Panc1 (cell line): ENCODE data around the gene MYBBP1A.

Experiments
- POLR2AphosphoS5 ChIP-seq: IDR thresholded peaks from 2 replicates; pipeline ENCODE4 v1.6.1; 2012; ENCODE audit warnings: mild to moderate bottlenecking, low read depth, low read length, moderate library complexity
- REST ChIP-seq, 2 experiments: IDR thresholded peaks; 2 replicates each; pipeline ENCODE4 v1.6.1; 2011 to 2012; ENCODE audit warnings: low read depth in 2 of 2, control low read depth in 1 of 2, low read length in 1 of 2, mild to moderate bottlenecking in 1 of 2, moderate library complexity in 1 of 2; ENCODE audit not compliant: insufficient read depth in 1 of 2
- SIN3A ChIP-seq: IDR thresholded peaks from 2 replicates; pipeline ENCODE4 v1.6.1; 2012; ENCODE audit warnings: low read depth, mild to moderate bottlenecking, low read length, moderate library complexity, borderline replicate concordance; ENCODE audit not compliant: insufficient read depth
- TF ChIP-seq, protein P1 (sequence below): fragments of 450-650 bp; IDR thresholded peaks from 2 replicates; pipeline ENCODE4 v1.5.1; 2017; ENCODE audit warnings: mild to moderate bottlenecking

GRCh38 chr17:4558347-4558971 is 3.3 kb upstream of the MYBBP1A start:
- TF ChIP-seq, protein P1, sequence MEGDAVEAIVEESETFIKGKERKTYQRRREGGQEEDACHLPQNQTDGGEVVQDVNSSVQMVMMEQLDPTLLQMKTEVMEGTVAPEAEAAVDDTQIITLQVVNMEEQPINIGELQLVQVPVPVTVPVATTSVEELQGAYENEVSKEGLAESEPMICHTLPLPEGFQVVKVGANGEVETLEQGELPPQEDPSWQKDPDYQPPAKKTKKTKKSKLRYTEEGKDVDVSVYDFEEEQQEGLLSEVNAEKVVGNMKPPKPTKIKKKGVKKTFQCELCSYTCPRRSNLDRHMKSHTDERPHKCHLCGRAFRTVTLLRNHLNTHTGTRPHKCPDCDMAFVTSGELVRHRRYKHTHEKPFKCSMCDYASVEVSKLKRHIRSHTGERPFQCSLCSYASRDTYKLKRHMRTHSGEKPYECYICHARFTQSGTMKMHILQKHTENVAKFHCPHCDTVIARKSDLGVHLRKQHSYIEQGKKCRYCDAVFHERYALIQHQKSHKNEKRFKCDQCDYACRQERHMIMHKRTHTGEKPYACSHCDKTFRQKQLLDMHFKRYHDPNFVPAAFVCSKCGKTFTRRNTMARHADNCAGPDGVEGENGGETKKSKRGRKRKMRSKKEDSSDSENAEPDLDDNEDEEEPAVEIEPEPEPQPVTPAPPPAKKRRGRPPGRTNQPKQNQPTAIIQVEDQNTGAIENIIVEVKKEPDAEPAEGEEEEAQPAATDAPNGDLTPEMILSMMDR, result no peak
- TF ChIP-seq POLR2AphosphoS5, result no peak
- TF ChIP-seq SIN3A, result no peak
- 0 out of 4 replicates have a peak, but pooled peaks of 1 of the 2 experiments have one; percentile 10 for TF ChIP-seq REST (IDR thresholded peaks at IDR 0.05; ENCODE audit: insufficient read depth in 1 of 2, low read depth in 2 of 2, low read length in 1 of 2)
